HepG2 (cell line): ENCODE results near the gene PDE3B. TPM values are rescaled to one million over a fixed set of nuclear protein-coding genes. Genes with fewer than 3 reads are reported as not detected.

Experiments
- ATAC-seq: fragments of 200-7000 bp; cut with Tn5 transposase; 3 replicates; pipeline ENCODE4 v1.9.1; 2020; ENCODE audit warnings: mild to moderate bottlenecking, moderate library complexity
- BruUV-seq: library from RNA; stranded (reverse); fragments of 400-500 nt; replicated peaks from 2 replicates; lab custom pipeline; 2021; lab: Mats Ljungman, UMichigan
- CTCF ChIA-PET: fragments of 300-600 bp; formaldehyde crosslinking; extraction: SDS; loops from one replicate; lab custom pipeline; 2021; ENCODE audit warnings: low total read pairs, inconsistent platforms, low intra/inter-chr PET ratio; lab: Yijun Ruan, JAX
- POLR2A ChIA-PET: fragments of 350-600 bp; sonication (Branson Sonifier 250); formaldehyde crosslinking; loops from one replicate; lab custom pipeline; 2020; ENCODE audit warnings: antibody characterized with exemption, inconsistent platforms; lab: Yijun Ruan, JAX
- DNase-seq: peaks from one replicate; pipeline ENCODE4 v3.0.0-alpha.2; 2015; ENCODE audit warnings: low spot score
- FAIRE-seq: peaks from 3 replicates; lab custom pipeline; 2011; peaks lifted over from hg19 to GRCh38; lab: Jason Lieb, UNC
- H2AFZ ChIP-seq: one replicate; pipeline ENCODE4 v1.6.1; 2011; ENCODE audit warnings: low read length, inconsistent platforms
- H3K27ac ChIP-seq: fragments of 300-600 bp; 3 replicates; pipeline ENCODE4 v1.8.0; 2011; ENCODE audit warnings: mixed run types, mild to moderate bottlenecking, mixed read lengths, low read length, inconsistent platforms; ENCODE audit not compliant: insufficient read depth; ENCODE audit errors: extremely low read length
- H3K27me3 ChIP-seq, 2 experiments: fragments of 200-600 bp in 1 of 2; 2 replicates in 1 of 2; 3 replicates in 1 of 2; pipeline versions ENCODE4 v1.6.0 to v1.8.0; 2011; ENCODE audit warnings: low read length in 2 of 2, mild to moderate bottlenecking in 2 of 2, moderate library complexity in 2 of 2, inconsistent platforms in 1 of 2; ENCODE audit not compliant: insufficient read depth in 2 of 2, control insufficient read depth in 1 of 2
- H3K36me3 ChIP-seq, 2 experiments: fragments of 200-600 bp in 1 of 2; replicated peaks in 1 of 2; 2 replicates in 1 of 2; 3 replicates in 1 of 2; pipeline versions ENCODE4 v1.5.1 to v1.8.0; 2011; ENCODE audit warnings: low read length in 2 of 2, inconsistent platforms in 1 of 2; ENCODE audit not compliant: insufficient read depth in 2 of 2, control insufficient read depth in 1 of 2
- H3K4me1 ChIP-seq: 2 replicates; pipeline ENCODE4 v1.5.1; 2012; ENCODE audit warnings: low read length, inconsistent platforms; ENCODE audit not compliant: insufficient read depth
- H3K4me2 ChIP-seq: 2 replicates; pipeline ENCODE4 v1.6.0; 2011; ENCODE audit warnings: low read depth, low read length, inconsistent platforms
- H3K4me3 ChIP-seq, 3 experiments: fragments of 200-600 bp in 1 of 3; sonication (generic), shearing (Covaris generic) in 1 of 3; replicated peaks in 1 of 3; 2 replicates each; pipeline ENCODE4 v1.5.1; 2011 to 2016; ENCODE audit warnings: low read length in 3 of 3, inconsistent platforms in 2 of 3, low read depth in 2 of 3, mild to moderate bottlenecking in 2 of 3, control low read depth in 1 of 3, mixed read lengths in 1 of 3; ENCODE audit not compliant: insufficient read depth in 1 of 3
- H3K79me2 ChIP-seq: one replicate; pipeline ENCODE4 v1.6.1; 2011; ENCODE audit warnings: low read length, inconsistent platforms; ENCODE audit not compliant: insufficient read depth
- H3K9ac ChIP-seq: 2 replicates; pipeline ENCODE4 v1.6.0; 2011; ENCODE audit warnings: mild to moderate bottlenecking, low read depth, low read length, inconsistent platforms; ENCODE audit not compliant: insufficient read depth
- H3K9me3 ChIP-seq: 2 replicates; pipeline ENCODE4 v1.5.1; 2012; ENCODE audit warnings: mild to moderate bottlenecking, low read length
- H4K20me1 ChIP-seq: 2 replicates; pipeline ENCODE4 v1.6.0; 2011; ENCODE audit warnings: inconsistent platforms, mild to moderate bottlenecking, low read length, moderate library complexity; ENCODE audit not compliant: insufficient read depth
- CBX5 ChIP-seq: sonication (generic); formaldehyde crosslinking; IDR thresholded peaks from 2 replicates; pipeline ENCODE4 v1.4.0; 2020; ENCODE audit warnings: missing genetic modification reagents, borderline replicate concordance
- FIP1L1 ChIP-seq: fragments of 200-400 bp; formaldehyde crosslinking; IDR thresholded peaks from 2 replicates; pipeline ENCODE4 v1.6.1; 2018; ENCODE audit warnings: low read depth, mild to moderate bottlenecking, low read length, moderate library complexity, borderline replicate concordance; ENCODE audit not compliant: insufficient read depth
- FOSL2 ChIP-seq: sonication (generic); formaldehyde crosslinking; IDR thresholded peaks from 2 replicates; pipeline ENCODE4 v1.4.0; 2020; ENCODE audit warnings: missing genetic modification reagents
- FOXA1 ChIP-seq, 2 experiments: fragments of 450-650 bp in 1 of 2; sonication (generic) in 1 of 2; formaldehyde crosslinking in 1 of 2; IDR thresholded peaks; 2 replicates each; pipeline versions ENCODE4 v1.4.0 to v1.6.1; 2016 to 2020; ENCODE audit warnings: missing genetic modification reagents in 1 of 2
- FOXA3 ChIP-seq: IDR thresholded peaks from 2 replicates; pipeline ENCODE4 v1.6.1; 2016; ENCODE audit warnings: missing genetic modification reagents, missing compliant biosample characterization
- KAT8 ChIP-seq: IDR thresholded peaks from 2 replicates; pipeline ENCODE4 v1.6.1; 2016; ENCODE audit warnings: missing genetic modification reagents, missing compliant biosample characterization
- MED1 ChIP-seq: sonication (generic); formaldehyde crosslinking; IDR thresholded peaks from 2 replicates; pipeline ENCODE4 v1.4.0; 2020; ENCODE audit warnings: missing genetic modification reagents
- MEIS1 ChIP-seq: sonication (generic); formaldehyde crosslinking; IDR thresholded peaks from 2 replicates; pipeline ENCODE4 v1.9.0; 2021; ENCODE audit warnings: mild to moderate bottlenecking, missing genetic modification reagents, moderate library complexity, borderline replicate concordance
- PPARG ChIP-seq: conservative IDR thresholded peaks from 2 replicates; pipeline ENCODE4 v1.6.1; 2016; ENCODE audit warnings: missing biosample characterization, missing genetic modification reagents
- SMARCC2 ChIP-seq: fragments of 450-650 bp; IDR thresholded peaks from 2 replicates; pipeline ENCODE4 v1.6.1; 2017; ENCODE audit warnings: antibody characterized with exemption, mild to moderate bottlenecking
- SRSF9 ChIP-seq: fragments of 200-400 bp; formaldehyde crosslinking; IDR thresholded peaks from 2 replicates; pipeline ENCODE4 v1.6.1; 2018; ENCODE audit warnings: borderline replicate concordance, mild to moderate bottlenecking, low read depth, low read length; ENCODE audit not compliant: insufficient read depth, poor library complexity, severe bottlenecking
- TFE3 ChIP-seq: IDR thresholded peaks from 2 replicates; pipeline ENCODE4 v1.6.1; 2016
- ZBTB2 ChIP-seq: sonication (generic); formaldehyde crosslinking; IDR thresholded peaks from 2 replicates; pipeline ENCODE4 v1.8.0; 2022; ENCODE audit warnings: low read depth, missing genetic modification reagents
- ZFX ChIP-seq: sonication (generic); formaldehyde crosslinking; IDR thresholded peaks from 2 replicates; pipeline ENCODE4 v1.4.0; 2020; ENCODE audit warnings: mild to moderate bottlenecking, low read depth, missing genetic modification reagents, moderate library complexity
- ZNF180 ChIP-seq: sonication (generic); formaldehyde crosslinking; IDR thresholded peaks from 2 replicates; pipeline ENCODE4 v1.4.0; 2020; ENCODE audit warnings: low read depth, missing genetic modification reagents, borderline replicate concordance
- ZNF260 ChIP-seq: sonication (generic); formaldehyde crosslinking; IDR thresholded peaks from 2 replicates; pipeline ENCODE4 v1.4.0; 2020; ENCODE audit warnings: missing genetic modification reagents, low read depth, mild to moderate bottlenecking, borderline replicate concordance
- WGBS: methylation state at CpG from one replicate; pipeline ENCODE4 v1.1.6; 2017; ENCODE audit warnings: low lambda C conversion rate; 5-methylcytosine and 5-hydroxymethylcytosine counted together
- in situ Hi-C: cut with HindIII; loops from 2 replicates; pipeline ENCODE4 v1.10.0; 2017; ENCODE audit warnings: low pct_unique_long_range_greater_than_20kb; ENCODE audit not compliant: extremely low pct_ligation_motif_present
- intact Hi-C: fragments of 100-400 bp; cut with micrococcal nuclease; formaldehyde crosslinking; loops from one replicate; pipeline ENCODE4 v1.10.0; 2022; ENCODE audit not compliant: unreplicated experiment
- polyA plus RNA-seq, 8 experiments: library from polyadenylated mRNA; depleted of rRNA in 3 of 8; stranded (reverse) in 7 of 8; unstranded in 1 of 8; fragments of >200 nt; fragmentation: Illumina TruSeq in 4 of 8; extraction: Trizol in 4 of 8; gene quantifications; 2 replicates each; pipeline versions ENCODE4 v1.2.1 to v1.2.3, GENCODE V29; 2011 to 2016; ENCODE audit warnings: low read depth in 4 of 8, missing spikeins in 1 of 8, mixed read lengths in 1 of 8; ENCODE audit not compliant: insufficient read depth in 1 of 8
- total RNA-seq, 5 experiments: library from RNA; depleted of rRNA; stranded (reverse); fragments of >200 nt; fragmentation: Illumina TruSeq; extraction: Trizol; gene quantifications; 2 replicates each; pipeline ENCODE4 v1.2.3, GENCODE V29; 2016; ENCODE audit warnings: low read depth in 1 of 5
- TF ChIP-seq, protein P1 (sequence below): IDR thresholded peaks from 2 replicates; pipeline ENCODE4 v1.6.1; 2016; ENCODE audit warnings: control low read depth
- TF ChIP-seq, protein P2 (sequence below): IDR thresholded peaks from 2 replicates; pipeline ENCODE4 v1.6.1; 2016; ENCODE audit warnings: missing compliant biosample characterization, missing genetic modification reagents, borderline replicate concordance

Gene PDE3B
- total and polyA plus RNA-seq, 2 of the 13 experiments (the other 11 are each of a cell fraction or from before 2014, with no cell fraction given): 14.1 to 26.5 TPM

DNA sequence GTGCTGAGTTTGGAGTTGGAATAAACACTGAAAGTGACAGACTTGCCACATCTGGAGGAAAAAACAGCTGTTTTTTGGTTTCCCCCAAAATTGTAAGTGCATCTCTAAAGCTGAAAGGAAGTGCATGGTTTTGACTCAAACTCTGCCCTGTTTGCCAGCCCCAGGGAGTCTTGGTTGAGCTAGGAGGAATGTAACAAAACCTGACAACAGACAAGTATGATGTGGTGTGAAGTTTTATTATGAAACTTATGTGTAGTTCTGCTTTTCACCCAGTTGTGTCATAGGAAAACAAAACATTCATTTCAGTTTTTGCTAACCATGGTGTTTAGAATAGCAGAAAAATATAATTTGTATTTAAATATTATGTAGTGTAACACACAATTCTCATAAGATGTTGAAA, 31.7 kb upstream of the PDE3B start (continued):
- TF ChIP-seq, protein P1, sequence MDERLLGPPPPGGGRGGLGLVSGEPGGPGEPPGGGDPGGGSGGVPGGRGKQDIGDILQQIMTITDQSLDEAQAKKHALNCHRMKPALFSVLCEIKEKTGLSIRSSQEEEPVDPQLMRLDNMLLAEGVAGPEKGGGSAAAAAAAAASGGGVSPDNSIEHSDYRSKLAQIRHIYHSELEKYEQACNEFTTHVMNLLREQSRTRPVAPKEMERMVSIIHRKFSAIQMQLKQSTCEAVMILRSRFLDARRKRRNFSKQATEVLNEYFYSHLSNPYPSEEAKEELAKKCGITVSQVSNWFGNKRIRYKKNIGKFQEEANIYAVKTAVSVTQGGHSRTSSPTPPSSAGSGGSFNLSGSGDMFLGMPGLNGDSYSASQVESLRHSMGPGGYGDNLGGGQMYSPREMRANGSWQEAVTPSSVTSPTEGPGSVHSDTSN (CRISPR knock-in tag): no peak
- TF ChIP-seq FIP1L1 (no peak), KAT8 (CRISPR knock-in tag) (no peak), SMARCC2 (no peak), ZNF260 (CRISPR knock-in tag) (no peak)
- TF ChIP-seq, protein P2, sequence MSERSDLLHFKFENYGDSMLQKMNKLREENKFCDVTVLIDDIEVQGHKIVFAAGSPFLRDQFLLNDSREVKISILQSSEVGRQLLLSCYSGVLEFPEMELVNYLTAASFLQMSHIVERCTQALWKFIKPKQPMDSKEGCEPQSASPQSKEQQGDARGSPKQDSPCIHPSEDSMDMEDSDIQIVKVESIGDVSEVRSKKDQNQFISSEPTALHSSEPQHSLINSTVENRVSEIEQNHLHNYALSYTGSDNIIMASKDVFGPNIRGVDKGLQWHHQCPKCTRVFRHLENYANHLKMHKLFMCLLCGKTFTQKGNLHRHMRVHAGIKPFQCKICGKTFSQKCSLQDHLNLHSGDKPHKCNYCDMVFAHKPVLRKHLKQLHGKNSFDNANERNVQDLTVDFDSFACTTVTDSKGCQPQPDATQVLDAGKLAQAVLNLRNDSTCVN (CRISPR knock-in tag): no peak
- TF ChIP-seq, all 625 proteins: peak for 0

- no peaks in the 10 kb centered on the region for H4K20me1 ChIP-seq
- peaks cover 25% of the 10 kb centered on the region for H3K4me1 ChIP-seq
- no peaks in the 10 kb centered on the region for H3K79me2 ChIP-seq
- H3K9me3 ChIP-seq: no peaks in the 10 kb centered on the region
- H3K27me3 ChIP-seq: no peaks in the 10 kb centered on the region
- H3K36me3 ChIP-seq: peaks cover 4 to 30% of the 10 kb centered on the region in 2 experiments
- CTCF ChIA-PET: no interaction called here
- H3K9ac ChIP-seq: no peak overlapping the region
- no TSS peak for BruUV-seq
- no peak overlapping the region for H3K27ac ChIP-seq
- FAIRE-seq (no peak), ATAC-seq (peak; percentile 71; the same call in 2 of the 3 replicates), DNase-seq (peak; percentile 29)
- in situ Hi-C loops: no loop called here
- H2AFZ ChIP-seq: no peak overlapping the region
- WGBS: 74% methylated on average over 2 of the region's 2 CpGs
- H3K4me3 ChIP-seq: no peak overlapping the region
- POLR2A ChIA-PET: no interaction called here
- intact Hi-C loops: no loop called here
- H3K4me2 ChIP-seq: no peak overlapping the region
- TF ChIP-seq MEIS1 (CRISPR knock-in tag) (no peak), MED1 (CRISPR knock-in tag) (peak; percentile 38; the same call in 1 of the 2 replicates), SRSF9 (no peak), ZNF180 (CRISPR knock-in tag) (no peak), ZFX (CRISPR knock-in tag) (peak; percentile 40; the same call in 1 of the 2 replicates), ZBTB2 (CRISPR knock-in tag) (no peak), TFE3 (CRISPR knock-in tag) (peak; percentile 91), CBX5 (no peak), FOXA1 (IDR thresholded peaks at IDR 0.05) (no peak), FOXA1 (CRISPR knock-in tag; IDR thresholded peaks at IDR 0.05) (peak; percentile 56; the same call in 1 of the 2 replicates), PPARG (CRISPR knock-in tag) (peak; percentile 68; the same call in 1 of the 2 replicates), FOXA3 (CRISPR knock-in tag) (peak; percentile 71), FOSL2 (0 out of 2 replicates have a peak, but pooled peaks have one; percentile 8)
Observed at GRCh38 chr11:14612694-14613093, 30.9 kb upstream of the PDE3B start.
